Fibroblast of mammary gland (primary cell): Measurements from ENCODE around the gene CNNM4.

Experiments used
- DNase-seq: peaks from one replicate; pipeline ENCODE4 v3.0.0-alpha.2; 2010; ENCODE audit warnings: low read depth
- H3K4me3 ChIP-seq: 2 replicates; pipeline ENCODE4 v1.5.1; 2011; ENCODE audit warnings: low read depth, mild to moderate bottlenecking, low read length, moderate library complexity; ENCODE audit not compliant: control insufficient read depth
- CTCF ChIP-seq: conservative IDR thresholded peaks from 2 replicates; pipeline ENCODE4 v1.5.1; 2011; ENCODE audit warnings: low read depth, low read length, inconsistent platforms; ENCODE audit not compliant: control insufficient read depth, insufficient read depth

The CNNM4 gene

GRCh38 chr2:96859099-96859649, 98.5 kb downstream of the CNNM4 start:
- TF ChIP-seq CTCF: no peak
- H3K4me3 ChIP-seq: no peak overlapping the region
- no peak for DNase-seq

- DNase-seq: no peak
- no peak for TF ChIP-seq CTCF
- no peak overlapping the region for H3K4me3 ChIP-seq
These were observed 99.0 kb downstream of the CNNM4 start for GRCh38 chr2:96859681-96860064.

- H3K4me3 ChIP-seq: no peak overlapping the region
- no peak for TF ChIP-seq CTCF
- DNase-seq: no peak
These were observed 99.6 kb downstream of the CNNM4 start for GRCh38 chr2:96860065-96861029.

DNA sequence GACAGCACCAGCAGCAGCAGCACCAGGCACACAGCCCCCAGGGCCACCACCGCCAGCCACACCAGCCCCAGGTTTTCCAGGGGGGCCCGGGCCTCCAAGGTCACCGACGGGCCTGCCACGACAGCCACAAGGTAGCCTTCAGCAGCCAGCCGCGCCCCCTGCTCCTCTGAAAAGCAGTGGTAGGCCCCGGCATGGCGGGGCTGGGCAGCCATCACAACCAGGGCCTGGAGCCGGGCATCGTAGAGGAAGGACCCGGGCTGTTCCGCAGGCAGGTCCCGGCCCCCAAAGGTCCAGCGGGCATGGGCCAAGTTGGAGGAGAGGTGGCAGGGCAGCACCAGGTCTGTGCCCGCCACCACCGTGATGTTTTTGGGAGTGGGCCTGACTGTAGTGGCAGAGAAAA, 100.4 kb downstream of the CNNM4 start:
- no peak for TF ChIP-seq CTCF
- H3K4me3 ChIP-seq: no peak overlapping the region
- DNase-seq: no peak
